WTC11 (cell line): ENCODE measurements around the gene SARM1. TPM values are rescaled to one million over a fixed set of nuclear protein-coding genes. Genes with fewer than 3 reads are reported as not detected.

ENCODE experiments used
- ATAC-seq: fragments of 200-7000 bp; cut with Tn5 transposase; 2 replicates; pipeline ENCODE4 v1.10.0; 2021; ENCODE audit warnings: mild to moderate bottlenecking, moderate library complexity
- Bru-seq: library from RNA; stranded (reverse); fragments of 400-500 nt; gene quantifications from one replicate; lab custom pipeline; 2021; lab: Mats Ljungman, UMichigan
- CTCF ChIA-PET: fragments of 300-600 bp; sonication (Branson Sonifier 250); formaldehyde crosslinking; loops from one replicate; lab custom pipeline; 2021; ENCODE audit warnings: antibody characterized with exemption; lab: Charles Lee
- POLR2A ChIA-PET: fragments of 350-600 bp; sonication (Branson Sonifier 250); formaldehyde crosslinking; loops from one replicate; lab custom pipeline; 2021; ENCODE audit warnings: antibody characterized with exemption; lab: Charles Lee
- DNase-seq: peaks from one replicate; pipeline ENCODE4 v3.0.0; 2021; ENCODE audit warnings: low spot score
- H3K27ac Mint-ChIP-seq: 2 replicates; pipeline ENCODE4 v1.8.0; 2021; ENCODE audit warnings: mixed read lengths
- H3K27me3 Mint-ChIP-seq: 2 replicates; pipeline ENCODE4 v1.8.0; 2021; ENCODE audit warnings: low read depth, mild to moderate bottlenecking, moderate library complexity, mixed read lengths
- H3K36me3 Mint-ChIP-seq: 2 replicates; pipeline ENCODE4 v1.8.0; 2021; ENCODE audit warnings: mixed read lengths
- H3K4me1 Mint-ChIP-seq: 2 replicates; pipeline ENCODE4 v1.8.0; 2022; ENCODE audit warnings: mixed read lengths
- H3K4me3 Mint-ChIP-seq: 2 replicates; pipeline ENCODE4 v1.8.0; 2021; ENCODE audit warnings: mild to moderate bottlenecking, moderate library complexity, mixed read lengths
- H3K9me3 Mint-ChIP-seq: 2 replicates; pipeline ENCODE4 v1.8.0; 2021; ENCODE audit warnings: mixed read lengths
- CREB1 ChIP-seq: sonication (generic); formaldehyde crosslinking; IDR thresholded peaks from 2 replicates; pipeline ENCODE4 v1.8.0; 2023; ENCODE audit warnings: mild to moderate bottlenecking, missing genetic modification reagents
- EMX1 ChIP-seq: fragments of 250-450 bp; sonication (Bioruptor Pico); IDR thresholded peaks from 2 replicates; pipeline ENCODE4 v1.8.0; 2021; ENCODE audit warnings: mild to moderate bottlenecking
- ETV6 ChIP-seq: sonication (generic); formaldehyde crosslinking; IDR thresholded peaks from 2 replicates; pipeline ENCODE4 v1.8.1; 2022; ENCODE audit warnings: mild to moderate bottlenecking, missing genetic modification reagents
- FOXP4 ChIP-seq: sonication (generic); formaldehyde crosslinking; IDR thresholded peaks from 2 replicates; pipeline ENCODE4 v1.8.0; 2022; ENCODE audit warnings: mild to moderate bottlenecking, missing genetic modification reagents
- HMGA2 ChIP-seq: fragments of 250-450 bp; sonication (Bioruptor Pico); IDR thresholded peaks from 2 replicates; pipeline ENCODE4 v1.4.0; 2021; ENCODE audit warnings: mild to moderate bottlenecking, moderate library complexity
- HMGXB4 ChIP-seq: sonication (generic); formaldehyde crosslinking; IDR thresholded peaks from 2 replicates; pipeline ENCODE4 v1.8.1; 2023; ENCODE audit warnings: mild to moderate bottlenecking, moderate library complexity, missing genetic modification reagents
- JUN ChIP-seq: sonication (generic); formaldehyde crosslinking; IDR thresholded peaks from 2 replicates; pipeline ENCODE4 v1.8.0; 2023; ENCODE audit warnings: mild to moderate bottlenecking, missing genetic modification reagents
- KAT7 ChIP-seq: sonication (generic); formaldehyde crosslinking; IDR thresholded peaks from 2 replicates; pipeline ENCODE4 v1.8.1; 2023; ENCODE audit warnings: missing genetic modification reagents, mild to moderate bottlenecking, borderline replicate concordance
- MLX ChIP-seq: sonication (generic); formaldehyde crosslinking; IDR thresholded peaks from 2 replicates; pipeline ENCODE4 v1.8.1; 2023; ENCODE audit warnings: mild to moderate bottlenecking, missing genetic modification reagents, moderate library complexity
- MXD4 ChIP-seq: fragments of 250-450 bp; sonication (Bioruptor Pico); IDR thresholded peaks from 2 replicates; pipeline ENCODE4 v1.8.0; 2021; ENCODE audit warnings: mild to moderate bottlenecking, moderate library complexity, borderline replicate concordance
- SMAD3 ChIP-seq: sonication (generic); formaldehyde crosslinking; IDR thresholded peaks from 2 replicates; pipeline ENCODE4 v1.8.0; 2022; ENCODE audit warnings: missing genetic modification reagents, mild to moderate bottlenecking, borderline replicate concordance
- SP1 ChIP-seq: sonication (generic); formaldehyde crosslinking; conservative IDR thresholded peaks from 2 replicates; pipeline ENCODE4 v1.8.1; 2022; ENCODE audit warnings: missing genetic modification reagents
- USF1 ChIP-seq: sonication (generic); formaldehyde crosslinking; IDR thresholded peaks from 2 replicates; pipeline ENCODE4 v1.8.0; 2022; ENCODE audit warnings: mild to moderate bottlenecking, missing genetic modification reagents
- USF2 ChIP-seq: sonication (generic); formaldehyde crosslinking; IDR thresholded peaks from 2 replicates; pipeline ENCODE4 v1.8.1; 2023; ENCODE audit warnings: mild to moderate bottlenecking, missing genetic modification reagents, moderate library complexity
- ZNF121 ChIP-seq: sonication (generic); formaldehyde crosslinking; IDR thresholded peaks from 2 replicates; pipeline ENCODE4 v1.8.0; 2023; ENCODE audit warnings: missing genetic modification reagents
- ZNF138 ChIP-seq: sonication (generic); formaldehyde crosslinking; conservative IDR thresholded peaks from 2 replicates; pipeline ENCODE4 v1.8.1; 2022; ENCODE audit warnings: mild to moderate bottlenecking, moderate library complexity, missing genetic modification reagents
- ZNF219 ChIP-seq: sonication (generic); formaldehyde crosslinking; IDR thresholded peaks from 2 replicates; pipeline ENCODE4 v1.8.0; 2023; ENCODE audit warnings: missing genetic modification reagents, mild to moderate bottlenecking, borderline replicate concordance
- ZNF396 ChIP-seq: fragments of 250-450 bp; sonication (Bioruptor Pico); IDR thresholded peaks from 2 replicates; pipeline ENCODE4 v1.8.0; 2021; ENCODE audit warnings: mild to moderate bottlenecking, moderate library complexity, borderline replicate concordance
- ZNF423 ChIP-seq: fragments of 250-450 bp; sonication (Bioruptor Pico); IDR thresholded peaks from 2 replicates; pipeline ENCODE4 v2.1.2; 2022; ENCODE audit warnings: mild to moderate bottlenecking, moderate library complexity
- long read RNA-seq, 3 experiments: library from RNA in 1 of 3; library from capped mRNA in 1 of 3; library from polyadenylated mRNA in 1 of 3; unstranded in 2 of 3; stranded (forward) in 1 of 3; transcript quantifications; one replicate each; pipeline ENCODE4 v2.0.0, GENCODE V29; 2021
- total RNA-seq: library from RNA; stranded (reverse); gene quantifications from 3 replicates; pipeline ENCODE4 v1.2.3, GENCODE V29; 2021

The SARM1 gene
- 3.8 to 4.7 TPM (median 4.7 TPM) in 3 replicates for total RNA-seq
- percentile 42 among the genes with signal in this experiment for Bru-seq, nascent RNA
- long read RNA-seq, experiment 1, full-length matches to known transcripts = 7 of 19 reads
- long read RNA-seq, experiment 1, partial matches to known transcripts = 8 of 19 reads
- long read RNA-seq, experiment 1, other reads (novel, unspliced or antisense) = 4 of 19 reads
- long read RNA-seq, experiment 2, full-length matches to known transcripts = 1 of 10 reads
- long read RNA-seq, experiment 2, partial matches to known transcripts = 2 of 10 reads
- long read RNA-seq, experiment 2, other reads (novel, unspliced or antisense) = 7 of 10 reads
- long read RNA-seq, experiment 3, partial matches to known transcripts = 0 of 1 reads
- long read RNA-seq, experiment 3, other reads (novel, unspliced or antisense) = 1 of 1 reads

- Mint-ChIP-seq H3K27me3 (peaks cover 45% of the 10 kb centered on the region), H3K36me3 (no peaks in the 10 kb centered on the region), H3K9me3 (no peaks in the 10 kb centered on the region), H3K27ac (peak within 1 kb of the TSS; percentile 92), H3K4me3 (peak within 1 kb of the TSS; percentile 75), H3K4me1 (peaks cover 21% of the 10 kb centered on the region)
- ATAC-seq (peak; percentile 93), DNase-seq (peak; percentile 99)
- ChIA-PET CTCF (interaction anchor here (0.6 to 2.4 kb wide), 7 partner anchors 14 to 120 kb away, joined by 4 to 19 read pairs (median 6); partner anchors contain the start of genes IFT20, POLDIP2, SLC46A1 and TNFAIP1), POLR2A (no interaction called here)
- 0 out of 2 replicates have a peak, but pooled peaks have one; percentile 28 for TF ChIP-seq JUN (CRISPR knock-in tag)
- 0 out of 2 replicates have a peak, but pooled peaks have one; percentile 44 for TF ChIP-seq ZNF219 (CRISPR knock-in tag)
- peak; percentile 80 for TF ChIP-seq SP1
- peak; percentile 96 for TF ChIP-seq USF2 (CRISPR knock-in tag)
- TF ChIP-seq ETV6 = no peak
- peak; percentile 96 for TF ChIP-seq USF1 (CRISPR knock-in tag)
- TF ChIP-seq KAT7 (CRISPR knock-in tag) = 0 out of 2 replicates have a peak, but pooled peaks have one; percentile 9
- TF ChIP-seq SMAD3 (CRISPR knock-in tag) = no peak
- TF ChIP-seq HMGXB4 = 0 out of 2 replicates have a peak, but pooled peaks have one; percentile 50
These were observed at the start of gene SARM1 for GRCh38 chr17:28371245-28372202. SARM1 (plus strand) TSS chr17:28371694; CDS start chr17:28372033, 339 bp downstream.

- CTCF ChIA-PET = no interaction called here
- H3K4me1 Mint-ChIP-seq = peaks cover 31% of the 10 kb centered on the region
- H3K9me3 Mint-ChIP-seq = no peaks in the 10 kb centered on the region
- DNase-seq = no peak
- POLR2A ChIA-PET = no interaction called here
- TF ChIP-seq ZNF423 (CRISPR knock-in tag) = no peak
- H3K27ac Mint-ChIP-seq = no peak overlapping the region
- H3K27me3 Mint-ChIP-seq = no peaks in the 10 kb centered on the region
- no peak overlapping the region for H3K4me3 Mint-ChIP-seq
- no peak for ATAC-seq
- H3K36me3 Mint-ChIP-seq = peaks cover 49% of the 10 kb centered on the region
These were observed 47.2 kb upstream of the SARM1 start for GRCh38 chr17:28324267-28324745.

GRCh38 chr17:28324781-28325180, 46.7 kb upstream of the SARM1 start:
- Mint-ChIP-seq H3K27me3 (no peaks in the 10 kb centered on the region), H3K36me3 (peaks cover 49% of the 10 kb centered on the region), H3K4me1 (peaks cover 31% of the 10 kb centered on the region), H3K9me3 (no peaks in the 10 kb centered on the region), H3K27ac (peak overlapping the region; percentile 84), H3K4me3 (no peak overlapping the region)
- ChIA-PET CTCF (no interaction called here), POLR2A (no interaction called here)
- no peak for ATAC-seq
- DNase-seq = no peak
- TF ChIP-seq ZNF423 (CRISPR knock-in tag) (no peak), ZNF396 (CRISPR knock-in tag) (no peak), MXD4 (CRISPR knock-in tag) (no peak), FOXP4 (CRISPR knock-in tag) (no peak), CREB1 (CRISPR knock-in tag) (no peak), HMGXB4 (no peak), MLX (CRISPR knock-in tag) (no peak), HMGA2 (CRISPR knock-in tag) (no peak), ZNF121 (CRISPR knock-in tag) (no peak), ZNF138 (CRISPR knock-in tag) (no peak), EMX1 (CRISPR knock-in tag) (no peak)
